ENCODE measurements around the gene TMEM42.

GRCh38 chr3:44885618-44886017, 23.9 kb downstream of the TMEM42 start:
- TF ChIP-seq CTCF (IDR thresholded peaks at IDR 0.05) (no peak), POLR2A (IDR thresholded peaks at IDR 0.05) (no peak)

Data from ovary (tissue), 3 donors.